Thyroid gland (tissue), 4 donors: ENCODE measurements around the gene CBX7.

ENCODE experiments used
- POLR2A ChIP-seq, 2 donors: fragments of 450-650 bp; IDR thresholded peaks; one replicate each; pipeline ENCODE4 v1.6.1; 2017; ENCODE audit warnings: antibody characterized with exemption in 2 of 2, mild to moderate bottlenecking in 2 of 2, moderate library complexity in 1 of 2
- TF ChIP-seq, protein P1 (sequence below), 6 experiments: fragments of 200-600 bp in 3 of 6; fragments of 450-650 bp in 3 of 6; sonication (generic) in 3 of 6; IDR thresholded peaks; one replicate each; pipeline ENCODE4 v1.5.1; 2016 to 2019; ENCODE audit warnings: antibody characterized with exemption in 6 of 6, mild to moderate bottlenecking in 2 of 6, inconsistent platforms in 1 of 6, moderate library complexity in 1 of 6

DNA sequence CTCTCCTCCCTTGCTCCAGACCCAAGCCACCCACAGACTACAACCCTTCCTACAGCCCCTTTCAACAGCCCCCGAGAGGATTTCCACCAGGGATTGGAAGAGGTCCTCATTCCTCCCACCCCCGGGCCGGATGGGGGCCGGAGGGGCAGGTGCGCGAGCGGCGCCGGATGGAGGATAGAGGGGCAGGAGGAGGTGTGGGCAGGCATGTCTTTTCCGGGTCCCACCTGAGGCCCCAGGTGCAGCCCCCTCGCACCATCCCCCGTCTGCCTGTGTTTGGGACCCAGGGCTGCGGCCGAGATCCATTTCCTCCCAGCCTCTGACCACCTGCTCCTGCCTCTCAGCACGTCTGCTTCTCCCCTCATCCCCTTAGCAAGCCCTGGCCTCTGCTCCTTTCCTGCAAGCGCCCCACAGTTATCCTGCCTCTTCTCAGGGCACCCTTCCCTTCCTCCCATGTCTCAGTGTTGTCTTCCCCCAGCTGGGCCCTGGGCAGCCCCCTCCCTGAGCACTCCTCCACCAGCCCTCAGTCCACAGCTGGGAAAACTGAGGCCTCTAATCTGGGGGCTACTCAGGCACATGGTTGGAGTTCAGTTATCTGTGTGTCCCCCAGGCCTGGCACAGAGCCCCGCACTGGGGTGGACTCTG is 19.3 kb upstream of the CBX7 start:
- TF ChIP-seq, protein P1, sequence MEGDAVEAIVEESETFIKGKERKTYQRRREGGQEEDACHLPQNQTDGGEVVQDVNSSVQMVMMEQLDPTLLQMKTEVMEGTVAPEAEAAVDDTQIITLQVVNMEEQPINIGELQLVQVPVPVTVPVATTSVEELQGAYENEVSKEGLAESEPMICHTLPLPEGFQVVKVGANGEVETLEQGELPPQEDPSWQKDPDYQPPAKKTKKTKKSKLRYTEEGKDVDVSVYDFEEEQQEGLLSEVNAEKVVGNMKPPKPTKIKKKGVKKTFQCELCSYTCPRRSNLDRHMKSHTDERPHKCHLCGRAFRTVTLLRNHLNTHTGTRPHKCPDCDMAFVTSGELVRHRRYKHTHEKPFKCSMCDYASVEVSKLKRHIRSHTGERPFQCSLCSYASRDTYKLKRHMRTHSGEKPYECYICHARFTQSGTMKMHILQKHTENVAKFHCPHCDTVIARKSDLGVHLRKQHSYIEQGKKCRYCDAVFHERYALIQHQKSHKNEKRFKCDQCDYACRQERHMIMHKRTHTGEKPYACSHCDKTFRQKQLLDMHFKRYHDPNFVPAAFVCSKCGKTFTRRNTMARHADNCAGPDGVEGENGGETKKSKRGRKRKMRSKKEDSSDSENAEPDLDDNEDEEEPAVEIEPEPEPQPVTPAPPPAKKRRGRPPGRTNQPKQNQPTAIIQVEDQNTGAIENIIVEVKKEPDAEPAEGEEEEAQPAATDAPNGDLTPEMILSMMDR (IDR thresholded peaks at IDR 0.05) = no peak
- no peak for TF ChIP-seq POLR2A (IDR thresholded peaks at IDR 0.05)
